Measurements from ENCODE around the gene SCUBE3.

The SCUBE3 gene

DNA sequence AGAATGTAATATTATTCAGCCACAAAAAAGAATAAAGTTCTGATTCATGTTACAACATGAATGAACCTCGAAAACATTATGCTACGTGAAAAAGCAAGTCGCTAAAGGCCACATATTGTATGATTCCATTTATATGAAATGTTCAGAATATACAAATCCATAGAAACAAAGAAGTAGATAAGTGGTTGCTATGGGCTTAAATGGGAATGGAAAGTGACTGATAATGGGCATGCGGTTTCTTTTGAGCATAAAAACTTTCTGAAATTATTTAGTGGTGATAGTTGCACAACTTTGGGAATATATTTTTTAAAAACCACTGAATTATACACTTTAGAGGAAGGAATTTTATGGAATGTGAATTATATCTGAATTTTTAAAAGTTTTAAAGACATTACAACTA, 39.3 kb upstream of the SCUBE3 start:
- TF ChIP-seq, protein P1, sequence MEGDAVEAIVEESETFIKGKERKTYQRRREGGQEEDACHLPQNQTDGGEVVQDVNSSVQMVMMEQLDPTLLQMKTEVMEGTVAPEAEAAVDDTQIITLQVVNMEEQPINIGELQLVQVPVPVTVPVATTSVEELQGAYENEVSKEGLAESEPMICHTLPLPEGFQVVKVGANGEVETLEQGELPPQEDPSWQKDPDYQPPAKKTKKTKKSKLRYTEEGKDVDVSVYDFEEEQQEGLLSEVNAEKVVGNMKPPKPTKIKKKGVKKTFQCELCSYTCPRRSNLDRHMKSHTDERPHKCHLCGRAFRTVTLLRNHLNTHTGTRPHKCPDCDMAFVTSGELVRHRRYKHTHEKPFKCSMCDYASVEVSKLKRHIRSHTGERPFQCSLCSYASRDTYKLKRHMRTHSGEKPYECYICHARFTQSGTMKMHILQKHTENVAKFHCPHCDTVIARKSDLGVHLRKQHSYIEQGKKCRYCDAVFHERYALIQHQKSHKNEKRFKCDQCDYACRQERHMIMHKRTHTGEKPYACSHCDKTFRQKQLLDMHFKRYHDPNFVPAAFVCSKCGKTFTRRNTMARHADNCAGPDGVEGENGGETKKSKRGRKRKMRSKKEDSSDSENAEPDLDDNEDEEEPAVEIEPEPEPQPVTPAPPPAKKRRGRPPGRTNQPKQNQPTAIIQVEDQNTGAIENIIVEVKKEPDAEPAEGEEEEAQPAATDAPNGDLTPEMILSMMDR (IDR thresholded peaks at IDR 0.05; ENCODE audit: control insufficient read depth, extremely low read depth, insufficient read depth) = no peak
- no peak for DNase-seq (ENCODE audit: low read depth)

DNA sequence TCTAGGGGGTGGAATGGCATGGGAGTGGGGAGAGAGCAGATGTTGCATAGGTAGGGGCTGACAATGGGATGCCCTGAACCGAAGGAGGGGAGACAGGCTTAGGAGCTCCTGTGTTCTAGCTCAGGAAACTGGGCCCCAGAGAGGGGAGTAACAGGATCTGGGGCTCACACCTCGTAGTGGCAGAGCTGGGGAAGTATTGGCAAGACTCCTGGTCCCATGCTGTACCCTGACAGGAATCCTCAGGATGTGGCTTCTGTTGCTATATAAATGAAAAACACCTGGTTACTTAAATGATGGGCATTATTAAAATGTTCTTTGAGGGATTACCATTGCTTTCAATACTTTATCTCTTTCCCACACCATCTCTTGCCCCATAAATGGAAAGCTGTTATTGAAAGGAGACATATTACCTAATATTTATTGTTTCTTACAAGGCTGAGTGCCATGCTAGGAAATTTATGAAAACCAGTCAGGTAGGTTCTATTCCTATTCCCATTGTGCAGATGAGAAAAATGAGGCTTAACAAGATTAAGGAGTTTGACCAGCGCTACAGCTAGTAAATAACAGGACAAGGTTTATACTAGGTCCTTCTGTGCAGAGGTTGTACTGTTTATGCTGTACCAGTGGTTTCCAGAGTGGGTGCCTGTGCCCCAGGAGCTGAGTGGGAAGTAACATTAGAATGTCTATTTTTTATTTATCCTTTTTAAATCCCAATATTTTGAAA, 37.3 kb upstream of the SCUBE3 start:
- DNase-seq (ENCODE audit: low read depth) = peak; percentile 56
- H3K4me3 ChIP-seq (ENCODE audit: low read depth, low read length) = no peak overlapping the region
- TF ChIP-seq, protein P1 (IDR thresholded peaks at IDR 0.05; ENCODE audit: control insufficient read depth, extremely low read depth, insufficient read depth) = no peak

More for the DNA sequence above, 39.3 kb upstream of the SCUBE3 start:
- no peak overlapping the region for H3K4me3 ChIP-seq (ENCODE audit: low read depth, low read length)

- DNase-seq (ENCODE audit: low read depth) = no peak
- H3K4me3 ChIP-seq (ENCODE audit: low read depth, low read length) = no peak overlapping the region
- TF ChIP-seq, protein P1 (IDR thresholded peaks at IDR 0.05; ENCODE audit: control insufficient read depth, extremely low read depth, insufficient read depth) = no peak
These were observed 36.6 kb upstream of the SCUBE3 start for GRCh38 chr6:35177157-35177556.

DNA sequence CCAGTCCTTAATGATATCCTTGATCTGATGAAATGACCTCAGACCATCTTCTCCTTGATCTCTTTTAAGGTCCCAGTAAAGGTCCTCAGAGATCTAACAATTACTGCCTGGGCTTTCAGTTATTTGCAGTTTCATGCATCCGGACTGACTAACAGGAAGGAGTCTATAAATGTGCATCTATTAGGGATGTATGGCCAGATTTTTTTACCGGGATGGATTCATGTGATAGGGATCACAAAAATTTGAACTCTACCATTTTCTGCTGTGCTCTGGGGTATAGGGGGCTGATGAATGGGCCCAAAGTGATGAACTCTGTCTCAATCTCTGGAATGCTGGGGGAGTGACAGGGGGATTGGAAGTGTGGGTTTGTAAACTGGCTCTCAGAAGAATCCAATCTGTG, 36.2 kb upstream of the SCUBE3 start:
- H3K4me3 ChIP-seq (ENCODE audit: low read depth, low read length) = no peak overlapping the region
- TF ChIP-seq, protein P1 (IDR thresholded peaks at IDR 0.05; ENCODE audit: control insufficient read depth, extremely low read depth, insufficient read depth) = no peak
- DNase-seq (ENCODE audit: low read depth) = no peak

DNA sequence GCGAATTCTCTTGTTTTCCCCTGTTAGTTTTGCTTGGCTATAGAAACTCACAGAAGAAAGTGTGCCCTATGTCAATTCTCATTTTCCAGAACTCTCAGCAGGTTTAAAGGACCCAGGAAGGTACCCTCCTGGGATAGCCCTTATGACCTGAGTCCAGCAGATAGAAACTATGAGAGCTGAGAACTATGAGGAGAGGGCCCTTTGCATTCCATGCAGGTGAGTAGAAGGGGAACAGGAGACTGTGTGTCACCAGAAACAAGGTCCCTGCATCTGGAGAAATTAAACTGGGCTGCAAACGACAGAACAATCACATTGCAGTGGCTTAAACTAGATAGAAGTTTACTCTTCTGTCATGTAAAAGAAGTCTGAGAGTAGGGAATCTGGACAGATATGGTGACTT, 35.7 kb upstream of the SCUBE3 start:
- H3K4me3 ChIP-seq (ENCODE audit: low read depth, low read length) = no peak overlapping the region
- no peak for DNase-seq (ENCODE audit: low read depth)
- TF ChIP-seq, protein P1 (IDR thresholded peaks at IDR 0.05; ENCODE audit: control insufficient read depth, extremely low read depth, insufficient read depth) = no peak

GRCh38 chr6:35178932-35179832, 34.6 kb upstream of the SCUBE3 start:
- DNase-seq (ENCODE audit: low read depth) = no peak
- TF ChIP-seq, protein P1 (IDR thresholded peaks at IDR 0.05; ENCODE audit: control insufficient read depth, extremely low read depth, insufficient read depth) = no peak
- H3K4me3 ChIP-seq (ENCODE audit: low read depth, low read length) = no peak overlapping the region

Measured in LNCaP clone FGC (cell line).